AG09319 (cell line): ENCODE data around the gene C17orf113.
"Not testable (repeated sequence)": the region's sequence is repeated elsewhere in the genome, so short reads cannot be mapped to it uniquely, and the experiment has no call there.

Experiments
- DNase-seq: peaks from one replicate; pipeline ENCODE4 v3.0.0-alpha.2; 2010; ENCODE audit warnings: low read depth; ENCODE audit errors: extremely low read depth
- CTCF ChIP-seq: IDR thresholded peaks from 2 replicates; pipeline ENCODE4 v1.5.1; 2011; ENCODE audit warnings: low read depth, mild to moderate bottlenecking, inconsistent platforms, low read length, moderate library complexity

C17orf113 gene

GRCh38 chr17:42027590-42027889 lies 22.9 kb downstream of the C17orf113 start:
- no peak for TF ChIP-seq CTCF
- DNase-seq, result no peak

GRCh38 chr17:42026857-42027589 lies 23.4 kb downstream of the C17orf113 start:
- no peak for TF ChIP-seq CTCF
- no peak for DNase-seq

DNA sequence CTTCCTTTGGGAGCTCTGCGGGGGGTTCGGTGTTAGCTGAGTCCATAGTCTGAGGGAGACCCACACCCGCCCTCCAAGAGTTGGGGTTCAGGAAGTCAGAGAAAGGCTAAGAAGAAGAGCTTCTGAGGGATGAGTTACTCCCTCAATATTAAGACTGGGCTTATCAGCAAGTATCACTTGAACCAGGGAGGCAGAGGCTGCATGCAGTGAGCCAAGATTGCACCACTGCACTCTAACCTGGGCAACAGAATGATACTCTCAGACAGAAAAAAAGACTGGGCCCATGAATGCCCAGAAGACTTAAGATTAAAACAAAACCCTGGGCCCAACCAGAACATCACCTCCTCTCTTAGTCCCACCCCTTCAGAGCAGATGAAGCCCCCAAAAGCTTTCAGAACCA lies 24.5 kb downstream of the C17orf113 start:
- no peak for TF ChIP-seq CTCF
- DNase-seq, result no peak

DNA sequence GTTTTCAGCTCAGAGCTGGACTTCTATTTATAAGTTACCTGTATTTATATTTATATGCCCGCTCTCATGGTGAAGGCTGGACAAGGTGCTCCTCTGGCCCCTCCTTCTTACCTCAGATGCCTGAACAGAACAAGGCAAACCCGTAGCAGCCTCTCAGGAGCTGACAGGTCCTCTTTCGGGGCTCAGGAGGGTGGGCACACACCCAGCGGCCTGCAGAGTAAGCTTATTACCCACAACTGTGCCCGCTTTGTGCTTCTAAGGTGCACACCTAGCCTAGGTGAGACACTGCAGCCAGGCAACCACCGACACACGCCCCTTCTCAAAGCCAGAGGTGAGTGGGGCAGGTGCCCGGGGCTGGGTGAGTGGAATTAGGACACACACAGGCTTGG lies 25.2 kb downstream of the C17orf113 start:
- DNase-seq, result no peak
- no peak for TF ChIP-seq CTCF

- no peak for TF ChIP-seq CTCF
- DNase-seq, result no peak
Measured at GRCh38 chr17:42023524-42024349, 26.7 kb downstream of the C17orf113 start.

DNA sequence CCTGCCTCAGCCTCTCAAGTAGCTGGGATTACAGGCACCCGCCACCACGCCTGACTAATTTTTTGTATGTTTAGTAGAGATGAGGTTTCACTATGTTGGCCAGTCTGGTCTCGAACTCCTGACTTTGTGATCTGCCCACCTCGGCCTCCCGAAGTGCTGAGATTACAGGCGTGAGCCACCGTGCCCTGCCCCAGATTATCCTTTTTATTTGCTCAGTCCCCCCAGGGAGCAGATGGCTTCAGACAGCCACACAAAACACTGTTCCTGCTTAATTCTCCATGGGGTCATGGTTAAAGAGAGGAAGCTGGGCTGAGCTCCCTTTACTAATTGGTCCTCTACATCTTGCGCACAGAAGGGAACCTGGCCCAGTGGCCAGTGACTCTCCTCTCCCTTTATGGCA lies 29.6 kb downstream of the C17orf113 start:
- not testable (repeated sequence) for DNase-seq

GRCh38 chr17:42019509-42020404 lies 30.6 kb downstream of the C17orf113 start, which contains the start of gene NKIRAS2:
Gene NKIRAS2, plus strand, starts transcription at chr17:42020090. Its CDS starts 1,488 bp downstream, at chr17:42021578.
- peak; percentile 67 for DNase-seq
- TF ChIP-seq CTCF, result peak; percentile 85
